ENCODE results near the gene PPM1A.

The PPM1A gene

DNA sequence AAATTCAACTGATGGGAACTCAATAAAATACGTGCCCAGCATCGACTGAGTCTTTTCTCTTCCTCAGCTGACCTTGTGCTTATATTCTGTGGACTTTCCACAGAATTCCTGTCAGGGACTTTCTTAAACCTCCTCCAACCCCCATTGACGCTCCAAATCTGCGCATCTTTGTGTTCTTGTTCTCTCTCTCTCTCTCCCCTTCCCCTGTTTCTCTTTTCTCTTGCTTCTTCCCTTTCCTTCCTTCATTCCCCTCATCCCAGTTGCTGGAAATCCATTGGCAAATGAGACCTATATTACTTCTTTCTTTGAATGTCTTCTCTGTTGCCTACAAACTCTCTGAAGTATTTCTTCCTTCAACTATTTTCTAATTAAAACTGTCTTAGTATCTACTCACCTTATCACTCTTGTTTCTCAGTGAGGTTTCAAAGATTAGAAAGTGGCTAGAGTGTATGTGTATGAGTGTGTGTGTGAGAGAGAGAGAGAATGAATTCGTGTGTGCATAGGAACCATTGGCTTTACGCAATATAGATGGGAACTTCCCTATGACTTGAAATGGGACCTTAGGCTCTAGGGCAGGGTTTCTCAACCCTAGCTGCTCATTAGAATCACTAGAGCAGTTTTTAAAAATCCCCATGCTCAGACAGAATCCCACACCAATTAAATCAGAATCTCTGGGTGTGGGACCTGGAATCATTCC lies 42.0 kb upstream of the PPM1A start:
- no peak for DNase-seq (ENCODE audit: low spot score)
- CTCF ChIA-PET: interaction anchor here (0.6 kb wide), 1 partner anchor 51 kb away, joined by 3 read pairs; no protein-coding TSS in a partner anchor

DNA sequence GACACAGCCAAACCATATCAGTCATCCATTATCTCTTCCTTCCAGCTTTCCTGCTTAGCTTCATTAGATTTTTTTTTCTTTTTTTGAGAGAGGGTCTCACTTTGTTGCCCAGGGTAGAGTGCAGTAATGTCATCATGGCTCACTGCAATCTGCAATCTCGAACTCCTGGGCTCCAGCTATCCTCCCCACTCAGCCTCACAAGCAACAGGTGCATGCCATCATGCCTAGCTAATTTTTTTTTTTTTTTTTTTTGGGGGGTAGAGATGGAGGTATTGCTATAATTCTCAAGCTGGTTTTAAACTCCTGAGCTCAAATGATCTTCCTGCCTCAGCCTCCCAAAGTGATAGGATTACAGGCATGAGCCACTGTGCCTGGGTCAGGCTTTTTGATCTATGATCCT lies 38.3 kb upstream of the PPM1A start:
- POLR2A ChIA-PET (ENCODE audit: low non-redundant PET): no interaction called here
- TF ChIP-seq, protein P1, sequence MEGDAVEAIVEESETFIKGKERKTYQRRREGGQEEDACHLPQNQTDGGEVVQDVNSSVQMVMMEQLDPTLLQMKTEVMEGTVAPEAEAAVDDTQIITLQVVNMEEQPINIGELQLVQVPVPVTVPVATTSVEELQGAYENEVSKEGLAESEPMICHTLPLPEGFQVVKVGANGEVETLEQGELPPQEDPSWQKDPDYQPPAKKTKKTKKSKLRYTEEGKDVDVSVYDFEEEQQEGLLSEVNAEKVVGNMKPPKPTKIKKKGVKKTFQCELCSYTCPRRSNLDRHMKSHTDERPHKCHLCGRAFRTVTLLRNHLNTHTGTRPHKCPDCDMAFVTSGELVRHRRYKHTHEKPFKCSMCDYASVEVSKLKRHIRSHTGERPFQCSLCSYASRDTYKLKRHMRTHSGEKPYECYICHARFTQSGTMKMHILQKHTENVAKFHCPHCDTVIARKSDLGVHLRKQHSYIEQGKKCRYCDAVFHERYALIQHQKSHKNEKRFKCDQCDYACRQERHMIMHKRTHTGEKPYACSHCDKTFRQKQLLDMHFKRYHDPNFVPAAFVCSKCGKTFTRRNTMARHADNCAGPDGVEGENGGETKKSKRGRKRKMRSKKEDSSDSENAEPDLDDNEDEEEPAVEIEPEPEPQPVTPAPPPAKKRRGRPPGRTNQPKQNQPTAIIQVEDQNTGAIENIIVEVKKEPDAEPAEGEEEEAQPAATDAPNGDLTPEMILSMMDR (conservative IDR thresholded peaks at IDR 0.05; ENCODE audit: low read depth): no peak
- CTCF ChIA-PET: interaction anchor here (1.0 kb wide), 1 partner anchor 246 kb away, joined by 4 read pairs; no protein-coding TSS in a partner anchor
- no peak for DNase-seq (ENCODE audit: low spot score)
- H3K27ac ChIP-seq: no peak overlapping the region

More for the DNA sequence above, 42.0 kb upstream of the PPM1A start:
- POLR2A ChIA-PET (ENCODE audit: low non-redundant PET): no interaction called here
- TF ChIP-seq, protein P1 (conservative IDR thresholded peaks at IDR 0.05; ENCODE audit: low read depth): no peak
- no peak overlapping the region for H3K27ac ChIP-seq

DNA sequence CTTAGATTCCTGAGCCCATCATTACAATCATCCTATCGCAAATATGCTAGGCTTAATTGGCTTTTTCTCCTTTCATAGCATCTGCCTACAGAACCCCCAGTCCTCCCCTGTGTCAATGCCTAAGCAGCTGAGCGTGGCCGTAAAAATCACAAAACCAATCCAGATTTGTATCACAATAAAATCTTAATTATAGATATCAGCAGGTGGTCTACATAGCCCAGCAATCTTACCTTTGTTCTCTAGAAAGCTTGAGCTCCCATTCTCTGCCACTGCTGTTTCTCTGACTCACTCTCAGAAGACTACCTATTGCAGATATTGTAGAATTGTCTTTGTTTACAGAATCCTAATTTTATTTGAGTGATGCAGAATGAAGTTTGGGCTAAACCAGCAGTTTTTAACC lies 37.9 kb upstream of the PPM1A start:
- ChIA-PET POLR2A (ENCODE audit: low non-redundant PET) (no interaction called here), CTCF (interaction anchor here (1.0 kb wide), 1 partner anchor 246 kb away, joined by 4 read pairs; no protein-coding TSS in a partner anchor)
- TF ChIP-seq, protein P1 (conservative IDR thresholded peaks at IDR 0.05; ENCODE audit: low read depth): no peak
- no peak for DNase-seq (ENCODE audit: low spot score)
- no peak overlapping the region for H3K27ac ChIP-seq

DNA sequence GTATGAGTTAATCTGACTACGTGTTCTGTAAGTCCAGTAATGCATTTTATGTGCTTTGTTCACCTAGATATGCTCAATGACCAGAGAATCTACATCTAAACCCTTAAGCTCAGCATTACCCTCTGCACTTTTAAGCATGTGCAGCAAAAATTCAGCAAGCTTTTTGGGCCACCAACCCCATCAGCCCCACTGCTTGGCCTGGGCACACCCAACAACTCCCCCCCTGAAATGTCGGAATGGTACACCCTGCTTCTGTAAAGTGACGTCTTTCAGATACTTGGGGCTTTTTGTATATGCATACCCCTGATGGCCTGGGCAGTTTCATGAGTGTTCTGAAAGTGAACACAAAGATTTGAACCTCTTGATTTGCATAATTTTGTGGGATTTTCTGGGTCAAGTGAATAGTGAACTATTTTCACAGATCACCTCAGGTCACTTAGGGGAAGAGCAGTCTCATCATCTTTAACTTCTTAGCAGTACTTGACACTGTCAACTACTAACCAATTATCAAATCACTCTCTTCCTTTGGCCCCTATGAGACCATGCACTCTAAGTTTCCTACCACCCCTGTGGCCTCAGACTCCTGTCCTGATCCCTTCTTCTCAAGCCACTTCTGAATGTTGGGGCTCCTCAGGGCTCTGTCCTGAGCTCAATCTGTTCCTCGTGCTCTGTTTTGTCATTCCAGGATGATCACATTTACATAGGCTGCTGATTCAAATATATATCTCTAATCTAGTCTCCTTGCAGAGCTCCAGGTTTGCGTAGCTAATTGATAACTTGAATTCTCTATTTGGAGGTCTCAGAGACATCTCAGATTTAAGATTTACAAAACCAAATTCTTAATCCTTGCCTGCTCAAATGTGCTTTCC lies 36.3 kb upstream of the PPM1A start:
- DNase-seq (ENCODE audit: low spot score): no peak
- H3K27ac ChIP-seq: no peak overlapping the region
- TF ChIP-seq, protein P1 (conservative IDR thresholded peaks at IDR 0.05; ENCODE audit: low read depth): no peak
- ChIA-PET CTCF (no interaction called here), POLR2A (ENCODE audit: low non-redundant PET) (no interaction called here)

DNA sequence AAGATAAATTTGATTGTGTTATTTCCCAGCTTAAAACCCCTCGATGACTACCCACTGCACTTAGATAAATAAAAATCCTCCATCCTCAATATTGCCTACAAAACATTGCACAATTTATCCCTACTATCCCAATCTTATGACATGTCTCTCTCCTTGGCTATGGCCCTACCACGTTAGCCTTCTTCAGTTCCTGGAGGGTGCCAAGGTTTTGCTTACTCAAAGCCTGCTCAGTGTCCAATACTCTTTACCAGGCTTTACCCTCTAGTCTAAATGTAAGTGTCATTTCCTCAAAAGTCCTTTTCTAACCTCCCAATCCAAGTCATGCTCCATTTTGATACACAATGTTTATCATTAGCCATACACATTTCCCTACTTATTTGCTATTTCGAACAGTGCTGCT lies 35.0 kb upstream of the PPM1A start:
- POLR2A ChIA-PET (ENCODE audit: low non-redundant PET): no interaction called here
- no peak overlapping the region for H3K27ac ChIP-seq
- CTCF ChIA-PET: no interaction called here
- DNase-seq (ENCODE audit: low spot score): no peak
- TF ChIP-seq, protein P1 (conservative IDR thresholded peaks at IDR 0.05; ENCODE audit: low read depth): no peak

DNA sequence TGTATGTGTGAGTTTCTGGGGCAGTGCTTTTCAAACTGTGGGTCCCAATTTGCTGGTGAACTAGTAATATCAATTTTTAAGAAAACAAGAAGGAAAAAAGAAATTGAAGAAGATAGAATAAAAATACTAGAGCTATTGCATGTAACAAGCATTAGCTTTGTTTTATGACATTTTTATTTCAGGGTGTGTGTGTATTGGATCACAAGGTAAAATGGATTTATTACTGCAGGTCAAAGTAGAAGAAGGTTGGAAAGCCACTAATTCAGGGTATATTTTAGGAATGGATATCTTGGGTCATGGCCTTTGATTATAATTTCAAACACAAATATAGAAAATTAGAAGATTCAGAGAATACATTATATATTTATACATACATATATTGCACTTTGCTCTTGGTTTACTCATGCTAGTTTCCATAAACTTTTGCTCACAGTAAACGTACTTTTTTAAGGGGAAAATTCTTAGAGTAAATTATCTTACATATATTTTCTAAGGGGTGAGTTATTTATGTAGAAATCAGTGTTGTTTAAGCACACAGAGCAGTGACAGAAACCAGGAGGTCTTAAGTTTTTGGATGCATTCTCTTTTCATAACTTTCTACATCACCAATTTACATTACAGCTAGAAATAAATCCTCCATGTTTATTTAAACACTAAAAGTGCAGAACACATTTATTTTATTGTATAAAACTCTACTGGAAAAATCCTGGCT lies 34.5 kb upstream of the PPM1A start:
- no peak overlapping the region for H3K27ac ChIP-seq
- DNase-seq (ENCODE audit: low spot score): no peak
- CTCF ChIA-PET: no interaction called here
- TF ChIP-seq, protein P1 (conservative IDR thresholded peaks at IDR 0.05; ENCODE audit: low read depth): no peak
- POLR2A ChIA-PET (ENCODE audit: low non-redundant PET): no interaction called here
